OCI-LY7 (cell line): ENCODE results near the gene SMYD3.

Source experiments
- CTCF ChIP-seq: fragments of 200-600 bp; sonication (generic); conservative IDR thresholded peaks from 2 replicates; pipeline ENCODE4 v1.5.1; 2014; ENCODE audit warnings: mild to moderate bottlenecking, antibody characterized with exemption, low read length, moderate library complexity, mixed read lengths
- EZH2phosphoT487 ChIP-seq: fragments of 200-600 bp; sonication (generic); IDR thresholded peaks from 2 replicates; pipeline ENCODE4 v1.6.1; 2018; ENCODE audit warnings: low read depth, borderline replicate concordance, mild to moderate bottlenecking, mixed run types, antibody characterized with exemption, low read length, moderate library complexity, mixed read lengths

- TF ChIP-seq CTCF (no peak), EZH2phosphoT487 (no peak)
Observed at GRCh38 chr1:246281195-246281594, 225.9 kb downstream of the SMYD3 start.
